Measurements from ENCODE around the gene FOXD4L4. TPM values are rescaled to one million over a fixed set of nuclear protein-coding genes. Genes with fewer than 3 reads are reported as not detected.
"Not testable (repeated sequence)": the region's sequence is repeated elsewhere in the genome, so short reads cannot be mapped to it uniquely, and the experiment has no call there.

The FOXD4L4 gene
- total RNA-seq, result 0.27 TPM

GRCh38 chr9:65737096-65737564 lies at the start of gene FOXD4L4:
Gene FOXD4L4 (plus strand): TSS chr9:65737146. CDS start chr9:65737146, 0 bp downstream.
- not testable (repeated sequence) for DNase-seq (ENCODE audit: low read depth in 2 of 3, low spot score in 2 of 3)

- not testable (repeated sequence) for DNase-seq (ENCODE audit: low read depth in 2 of 3, low spot score in 2 of 3)
These were observed 33.4 kb upstream of the FOXD4L4 start for GRCh38 chr9:65703550-65703949.

DNA sequence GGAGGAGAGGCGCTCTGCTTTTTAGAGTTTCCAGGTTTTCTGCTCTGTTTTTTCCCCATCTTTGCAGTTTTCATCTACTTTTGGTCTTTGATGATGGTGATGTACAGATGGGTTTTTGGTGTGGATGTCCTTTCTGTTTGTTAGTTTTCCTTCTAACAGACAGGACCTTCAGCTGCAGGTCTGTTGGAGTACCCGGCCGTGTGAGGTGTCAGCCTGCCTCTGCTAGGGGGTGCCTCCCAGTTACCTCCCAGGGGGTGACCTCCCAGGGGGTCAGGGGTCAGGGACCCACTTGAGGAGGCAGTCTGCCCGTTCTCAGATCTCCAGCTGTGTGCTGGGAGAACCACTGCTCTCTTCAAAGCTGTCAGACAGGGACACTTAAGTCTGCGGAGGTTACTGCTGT lies 22.5 kb upstream of the FOXD4L4 start:
- not testable (repeated sequence) for DNase-seq (ENCODE audit: low read depth in 2 of 3, low spot score in 2 of 3)

DNA sequence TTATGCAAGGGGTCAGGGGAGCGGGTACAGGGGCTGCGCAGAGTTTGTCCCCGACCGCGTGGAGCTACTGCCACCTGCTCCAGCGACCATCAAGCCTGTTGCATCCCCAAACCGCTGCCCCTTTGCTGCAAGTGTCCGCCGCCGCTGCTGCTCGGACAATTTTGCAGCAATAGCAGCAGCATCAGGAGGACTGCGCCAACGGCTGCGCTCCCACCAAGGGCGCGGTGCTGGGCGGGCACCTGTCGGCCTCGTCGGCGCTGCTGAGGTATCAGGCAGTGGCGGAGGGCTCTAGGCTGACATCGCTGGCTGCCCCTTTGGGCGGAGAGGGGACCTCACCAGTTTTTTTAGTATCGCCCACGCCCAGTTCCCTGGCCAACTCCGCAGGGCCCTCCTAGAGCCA lies 1.2 kb downstream of the FOXD4L4 start:
- not testable (repeated sequence) for DNase-seq (ENCODE audit: low read depth in 2 of 3, low spot score in 2 of 3)

Other genes with a start within 250 kb of the FOXD4L4 start
- gene ZNG1E, start 61.2 kb upstream of the FOXD4L4 start, total RNA-seq, result 10.5 TPM